SK-N-DZ (cell line): ENCODE results near the gene SLC13A3. TPM values are rescaled to one million over a fixed set of nuclear protein-coding genes. Genes with fewer than 3 reads are reported as not detected.
A peak's percentile ranks its signal among the peaks of the same experiment; 100 is the strongest.

Source experiments
- DNase-seq: peaks from one replicate; pipeline ENCODE4 v3.0.0-alpha.2; 2015; ENCODE audit warnings: low spot score
- polyA plus RNA-seq, 2 experiments: library from polyadenylated mRNA; depleted of rRNA; stranded (reverse); fragments of >200 nt; gene quantifications; 2 replicates each; pipeline ENCODE4 v1.2.3, GENCODE V29; 2014

The SLC13A3 gene, protein sequence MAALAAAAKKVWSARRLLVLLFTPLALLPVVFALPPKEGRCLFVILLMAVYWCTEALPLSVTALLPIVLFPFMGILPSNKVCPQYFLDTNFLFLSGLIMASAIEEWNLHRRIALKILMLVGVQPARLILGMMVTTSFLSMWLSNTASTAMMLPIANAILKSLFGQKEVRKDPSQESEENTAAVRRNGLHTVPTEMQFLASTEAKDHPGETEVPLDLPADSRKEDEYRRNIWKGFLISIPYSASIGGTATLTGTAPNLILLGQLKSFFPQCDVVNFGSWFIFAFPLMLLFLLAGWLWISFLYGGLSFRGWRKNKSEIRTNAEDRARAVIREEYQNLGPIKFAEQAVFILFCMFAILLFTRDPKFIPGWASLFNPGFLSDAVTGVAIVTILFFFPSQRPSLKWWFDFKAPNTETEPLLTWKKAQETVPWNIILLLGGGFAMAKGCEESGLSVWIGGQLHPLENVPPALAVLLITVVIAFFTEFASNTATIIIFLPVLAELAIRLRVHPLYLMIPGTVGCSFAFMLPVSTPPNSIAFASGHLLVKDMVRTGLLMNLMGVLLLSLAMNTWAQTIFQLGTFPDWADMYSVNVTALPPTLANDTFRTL
- polyA plus RNA-seq (2014; cell fraction: cytosol; rRNA removed): 0.03 TPM in 1 of 2 replicates, not detected in the other
- polyA plus RNA-seq (2014; cell fraction: nucleus; rRNA removed): 0.24 TPM in 1 of 2 replicates, not detected in the other

DNA sequence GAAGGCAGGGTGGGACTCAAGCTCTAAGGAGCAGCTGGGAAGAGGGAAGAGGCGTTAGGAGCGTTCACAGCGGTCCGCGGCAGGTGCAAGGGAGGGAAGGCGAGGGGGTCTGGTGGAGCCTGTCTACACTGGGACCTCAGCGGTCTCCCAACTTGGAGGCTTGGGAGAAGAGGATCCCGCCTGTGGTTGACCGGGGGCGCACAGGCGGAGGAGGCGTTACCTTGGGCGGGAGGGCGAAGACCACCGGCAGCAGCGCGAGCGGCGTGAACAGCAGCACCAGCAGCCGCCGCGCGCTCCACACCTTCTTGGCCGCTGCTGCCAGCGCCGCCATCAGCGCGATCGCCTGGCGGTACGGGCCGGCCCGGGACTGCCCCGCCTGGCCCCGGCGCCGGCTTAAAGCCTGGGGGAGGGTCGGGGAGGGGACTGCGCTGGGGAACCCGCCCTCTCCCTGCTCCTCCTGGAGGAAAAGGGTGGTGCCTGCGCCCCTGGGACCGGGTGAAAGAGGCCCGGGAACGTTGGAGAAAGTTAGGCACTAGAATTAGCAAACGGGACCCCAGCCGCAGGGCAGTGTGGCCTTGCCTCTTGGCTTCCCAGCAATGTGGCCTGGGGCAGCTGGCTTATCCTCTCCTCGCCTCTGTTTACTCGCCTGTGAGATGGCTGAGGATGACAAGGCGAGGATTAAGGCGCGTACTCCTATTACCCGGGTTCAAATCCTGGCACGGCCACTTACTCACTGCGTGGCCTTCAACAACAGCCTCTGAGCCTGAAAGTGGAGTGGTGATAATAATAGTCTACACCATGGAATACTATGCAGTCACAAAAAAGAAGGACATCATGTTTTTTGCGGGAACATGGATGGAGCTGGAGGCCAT, at the start of gene SLC13A3:
TSS of gene SLC13A3 (minus strand) at position 369 of the 872 bp plus-strand sequence. CDS start at position 331, 38 bp downstream.
- no peak for DNase-seq

DNA sequence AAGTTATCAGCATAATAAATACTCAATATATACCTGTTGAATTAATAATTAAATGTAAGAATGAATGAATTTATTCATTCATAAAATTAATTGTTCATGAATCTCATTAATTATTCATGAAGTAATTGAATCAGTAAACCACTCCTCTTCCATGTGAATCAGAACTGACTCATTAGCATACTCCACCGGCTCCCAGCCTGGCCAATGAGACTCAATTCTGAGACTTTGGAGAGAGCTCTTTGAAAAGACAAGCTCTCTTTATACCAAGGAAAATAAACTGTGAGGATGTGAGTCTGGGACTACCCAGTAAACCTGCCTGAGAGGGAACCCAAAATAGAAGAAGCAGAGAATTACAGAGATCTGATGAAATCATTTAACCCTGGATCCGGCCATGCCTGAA, 49.8 kb upstream of the SLC13A3 start:
- no peak for DNase-seq

DNA sequence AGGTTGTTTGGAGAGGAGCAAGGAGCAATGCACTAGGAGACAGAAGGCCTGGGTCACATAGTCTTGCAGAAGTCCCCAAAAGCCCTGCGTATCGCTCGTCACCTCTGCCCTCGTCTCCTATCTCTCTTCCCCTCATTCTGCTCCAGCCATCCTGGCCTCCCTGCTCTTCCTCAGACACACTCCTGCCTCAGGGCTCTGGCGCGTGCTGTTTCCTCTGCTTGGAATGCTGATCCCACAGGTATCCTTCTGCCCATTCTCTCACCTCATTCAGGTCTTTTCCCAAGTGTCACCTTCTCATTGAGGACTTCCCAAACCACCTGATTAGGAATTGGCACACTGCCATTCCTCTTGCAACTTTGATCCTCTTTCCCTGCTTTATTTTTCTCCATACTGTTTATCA, 49.2 kb upstream of the SLC13A3 start:
- no peak for DNase-seq

DNA sequence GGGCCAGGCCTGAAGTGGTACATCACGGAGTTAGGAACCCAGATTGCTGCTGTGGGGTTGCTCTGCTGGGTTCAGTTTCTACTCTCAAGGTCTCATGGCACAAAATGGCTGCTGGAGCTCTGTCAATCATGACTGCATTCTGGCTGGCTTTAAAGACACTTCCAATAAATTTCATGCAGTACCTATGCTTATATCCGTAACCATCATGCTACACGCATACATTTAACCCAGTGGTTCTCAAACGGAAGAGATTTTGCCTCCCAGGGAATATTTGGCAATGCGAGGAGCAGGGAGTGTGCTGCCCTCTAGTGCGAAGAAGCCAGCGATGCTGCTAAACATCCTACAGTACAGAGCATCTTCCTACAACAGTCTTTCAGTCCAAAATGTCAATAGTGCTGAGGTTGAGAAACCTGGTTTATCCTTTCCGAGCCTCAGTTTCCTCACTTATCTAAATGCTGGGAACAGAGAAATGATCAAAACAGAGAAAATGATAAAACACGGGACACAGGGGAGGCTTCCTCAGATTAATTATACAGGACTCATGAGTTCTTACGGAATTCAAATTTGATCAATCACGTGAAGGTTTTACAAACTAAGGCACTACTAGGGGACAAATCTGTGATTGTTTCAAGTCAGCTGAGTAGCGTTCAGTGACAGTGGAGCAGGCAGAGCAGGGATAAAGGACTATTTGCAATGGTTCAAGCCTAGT, 48.5 kb upstream of the SLC13A3 start:
- DNase-seq: no peak

DNA sequence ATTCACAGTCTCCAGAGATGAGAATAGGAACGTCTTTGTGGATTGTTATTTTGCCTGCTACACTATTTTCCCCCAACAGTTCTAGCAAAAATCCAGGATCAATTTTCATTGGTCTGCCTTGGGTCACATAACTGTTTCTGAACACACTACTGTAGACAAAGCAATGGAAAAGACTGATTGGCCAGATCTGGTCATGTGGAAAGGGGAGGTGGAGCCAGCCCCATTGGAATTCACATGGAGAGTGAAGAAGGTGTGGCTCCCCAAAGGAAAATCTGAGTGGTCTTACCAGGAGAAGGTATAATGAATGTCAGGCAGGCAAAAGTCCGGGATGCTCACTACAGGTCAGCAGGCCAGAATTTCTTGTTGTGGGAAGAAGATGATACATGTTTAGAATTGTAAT, 47.5 kb upstream of the SLC13A3 start:
- DNase-seq: no peak

DNA sequence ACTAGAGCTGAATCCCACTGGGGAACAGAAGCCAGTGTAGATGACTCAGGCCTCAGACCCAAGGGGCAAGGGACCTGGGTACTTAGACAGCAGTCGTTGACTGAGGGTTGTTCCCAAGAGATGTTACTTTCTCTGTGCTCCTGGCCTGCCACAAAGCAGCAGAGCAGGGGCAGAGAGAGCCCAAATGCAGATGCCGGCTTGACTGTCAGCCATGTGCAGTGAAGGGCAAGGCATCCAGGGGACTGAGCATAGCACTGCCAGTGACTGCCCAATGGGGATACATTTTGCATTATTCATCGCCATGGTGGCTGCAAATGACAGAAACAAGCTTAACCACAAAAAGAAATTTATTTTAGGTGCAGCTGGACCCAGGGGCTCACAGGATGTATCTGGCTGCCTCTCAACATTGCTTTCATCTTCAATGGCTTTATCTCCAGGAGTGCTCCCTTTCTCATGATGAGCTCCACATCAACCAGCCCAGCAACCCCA, 45.6 kb upstream of the SLC13A3 start:
- DNase-seq: no peak

DNA sequence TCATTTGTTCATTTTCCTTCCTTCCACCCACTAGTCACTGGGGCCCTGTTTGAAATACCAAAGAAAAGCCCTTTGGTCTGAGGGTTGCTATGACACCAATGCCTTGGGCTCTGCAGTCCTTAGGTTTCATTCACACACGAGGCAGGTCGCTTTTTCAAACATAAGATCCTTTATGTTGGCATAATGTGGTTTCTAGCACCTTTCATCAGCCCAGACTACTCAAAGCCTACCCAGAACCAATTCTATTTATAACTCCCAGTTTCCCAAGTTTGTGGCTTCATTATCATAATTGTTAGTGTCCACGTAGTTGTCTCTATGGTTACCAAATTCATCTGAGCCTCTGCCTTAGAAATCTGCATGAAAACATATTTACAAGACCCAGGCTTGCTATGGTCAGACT, 44.6 kb upstream of the SLC13A3 start:
- no peak for DNase-seq

DNA sequence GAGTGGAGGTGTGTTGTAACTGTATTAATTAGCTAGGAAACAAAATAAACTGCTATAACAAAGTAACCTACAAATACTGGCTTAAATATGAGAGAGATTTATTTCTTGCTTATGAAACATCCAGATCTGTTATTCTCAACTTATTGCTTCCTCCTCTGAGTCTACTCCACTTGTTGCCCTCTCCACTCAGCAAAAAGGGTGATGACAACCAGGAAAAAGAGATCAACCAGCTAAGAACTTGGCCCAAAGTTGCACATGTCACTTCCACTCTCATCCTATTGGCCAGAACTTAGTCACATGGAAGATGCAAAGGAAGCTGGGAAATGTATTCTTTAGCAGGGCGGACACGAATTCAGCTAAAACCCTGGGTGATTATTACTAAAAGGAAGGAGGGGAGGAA, 43.2 kb upstream of the SLC13A3 start:
- no peak for DNase-seq

DNA sequence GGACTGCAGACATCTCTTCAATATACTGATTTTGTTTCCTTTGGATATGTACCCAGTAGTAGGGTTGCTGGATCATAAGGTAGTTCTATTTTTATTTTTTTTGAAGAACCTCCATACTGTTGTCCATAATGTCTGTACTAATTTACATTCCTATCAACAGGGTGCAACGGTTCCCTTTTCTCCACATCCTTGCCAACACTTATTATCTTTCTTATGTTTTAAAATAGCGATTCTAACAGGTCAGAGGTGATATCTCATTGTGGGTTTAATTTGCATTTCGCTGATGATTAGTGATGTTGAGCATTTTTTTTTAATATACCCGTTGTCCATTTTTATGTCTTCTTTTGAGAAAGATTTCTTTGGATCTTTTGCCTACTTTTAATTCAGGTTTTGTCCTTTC, 39.9 kb upstream of the SLC13A3 start:
- no peak for DNase-seq

DNA sequence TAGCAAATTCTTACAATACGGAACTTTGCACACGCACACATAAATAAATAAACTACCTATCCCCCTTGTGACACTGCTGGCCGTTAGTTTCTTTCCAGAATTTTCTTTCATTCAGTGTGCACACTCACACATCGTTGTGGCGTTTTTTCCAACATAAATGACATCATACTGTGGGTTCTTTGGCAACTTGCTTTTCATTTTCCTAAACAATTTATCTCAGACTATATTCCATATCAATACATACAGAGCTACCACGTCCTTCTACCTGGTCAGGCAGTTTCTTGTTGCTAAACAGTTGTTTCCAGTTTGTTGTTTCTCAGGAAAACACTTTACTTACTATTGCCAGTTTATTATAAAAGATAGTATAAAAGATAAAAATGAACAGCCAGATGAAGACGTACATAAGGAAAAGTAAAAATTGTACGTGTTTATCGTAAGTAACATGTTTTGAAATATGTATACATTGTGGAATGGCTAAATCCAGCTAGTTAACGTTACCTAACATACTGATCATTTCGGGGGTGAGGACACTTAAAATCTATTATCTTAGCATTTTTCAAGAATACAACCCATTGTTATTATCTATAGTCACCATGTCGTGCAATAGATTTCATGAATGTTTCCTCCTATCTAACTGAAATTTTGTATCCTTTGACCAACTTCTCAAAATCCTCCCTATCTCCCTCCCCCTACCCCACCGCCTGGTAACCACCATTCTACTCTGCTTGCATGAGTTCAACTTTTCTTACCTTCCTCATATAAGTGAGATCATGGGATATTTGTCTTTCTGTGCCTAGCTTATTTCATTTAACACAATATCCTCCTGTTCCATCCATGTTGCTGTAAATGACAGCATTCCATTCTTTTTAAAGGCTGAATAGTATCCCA, 39.2 kb upstream of the SLC13A3 start:
- no peak for DNase-seq

DNA sequence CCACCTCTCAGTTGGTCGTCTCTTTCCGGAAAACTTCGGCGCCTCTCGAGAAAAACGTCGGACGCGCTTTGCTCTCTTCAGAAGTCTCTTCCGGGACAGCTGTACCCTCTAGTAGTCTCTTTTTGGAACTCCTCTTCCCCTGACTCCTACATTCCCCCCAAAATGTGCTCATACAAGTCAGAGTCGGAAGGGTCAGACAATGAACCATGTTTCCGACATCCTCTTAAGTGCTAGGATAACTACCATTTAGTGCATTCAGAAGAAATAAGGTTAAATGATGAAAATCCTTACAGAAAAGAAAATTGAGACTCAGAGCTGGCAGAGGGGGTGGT, 38.5 kb upstream of the SLC13A3 start:
- no peak for DNase-seq

DNA sequence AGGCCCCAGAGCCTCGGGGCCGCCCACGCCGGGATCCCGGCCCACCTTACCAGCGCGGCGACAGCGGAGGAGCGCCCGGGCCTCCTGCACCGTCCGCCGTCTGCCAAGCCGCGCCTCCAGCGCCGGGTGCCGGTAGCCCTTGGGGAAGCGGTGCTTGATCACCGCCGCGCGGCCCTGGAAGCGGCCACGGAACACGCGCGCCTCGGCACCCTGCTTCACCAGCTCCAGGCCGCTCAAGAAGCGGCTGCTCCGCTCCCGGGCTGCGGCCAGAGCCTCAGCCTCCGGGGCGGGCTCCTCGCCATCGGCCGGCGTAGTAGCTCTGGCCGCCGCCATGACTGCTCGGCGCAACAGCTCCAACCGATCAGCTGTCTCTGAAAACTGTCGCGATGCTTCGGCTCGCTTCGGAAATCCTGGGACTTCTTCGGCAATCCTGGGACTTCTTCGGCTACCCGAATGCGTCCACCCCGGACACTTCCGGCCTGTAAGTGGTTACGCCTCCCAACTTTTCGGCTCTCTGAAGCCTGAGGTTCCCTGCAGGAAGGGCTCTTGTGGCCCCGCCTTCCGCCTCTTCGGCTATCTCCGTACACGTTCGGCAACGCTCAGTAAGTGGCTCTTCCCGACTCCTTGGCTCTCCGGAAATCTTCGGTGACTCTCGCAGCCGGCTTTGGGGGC, 38.0 kb upstream of the SLC13A3 start, which contains the start of gene TP53RK:
TSS of gene TP53RK (minus strand) at position 363 of the 672 bp plus-strand sequence. CDS start at position 333, 30 bp downstream.
- peak; percentile 100 for DNase-seq

DNA sequence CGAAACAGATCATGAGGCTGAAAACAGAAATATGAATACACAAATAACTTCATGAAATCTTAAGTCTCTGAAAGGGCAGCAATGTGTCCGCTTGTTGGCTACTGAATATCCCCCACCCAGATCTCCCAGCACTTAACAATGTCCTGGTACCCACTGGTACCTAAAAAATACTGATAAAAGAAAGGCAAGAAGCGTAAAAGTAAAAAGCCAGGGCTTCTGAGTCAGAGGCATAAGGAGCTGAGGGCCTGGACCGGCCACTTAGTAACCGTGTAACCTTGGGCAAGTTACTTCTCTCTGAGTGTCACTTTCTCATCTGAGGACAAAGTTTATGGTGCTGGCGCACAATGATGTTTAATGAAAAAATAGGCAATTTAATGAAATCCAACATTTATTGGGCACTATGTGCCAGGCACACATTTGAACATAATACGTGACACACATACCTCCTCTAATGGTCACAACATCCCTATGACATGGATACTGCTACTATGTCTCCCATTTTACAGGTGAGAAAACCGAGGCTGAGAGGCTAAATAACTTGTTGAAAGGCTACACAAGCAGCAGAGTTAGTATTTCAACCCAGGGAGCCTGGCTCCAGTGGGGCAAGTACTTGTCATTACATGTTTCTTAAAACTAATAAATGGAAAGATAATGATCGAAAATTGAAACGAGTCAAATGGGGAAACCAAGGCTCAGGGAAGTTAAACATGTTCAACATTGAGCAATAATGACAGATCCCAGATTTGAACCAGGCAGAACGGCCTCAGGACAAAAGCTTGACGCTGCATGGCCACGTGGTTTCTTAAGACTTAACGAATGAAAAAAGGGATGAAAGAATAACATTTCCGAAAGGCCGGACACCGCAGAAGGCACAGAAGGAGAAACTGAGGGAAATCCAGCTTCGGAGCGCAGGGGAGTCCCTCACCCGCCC, 37.2 kb upstream of the SLC13A3 start:
- DNase-seq: peak; percentile 32

DNA sequence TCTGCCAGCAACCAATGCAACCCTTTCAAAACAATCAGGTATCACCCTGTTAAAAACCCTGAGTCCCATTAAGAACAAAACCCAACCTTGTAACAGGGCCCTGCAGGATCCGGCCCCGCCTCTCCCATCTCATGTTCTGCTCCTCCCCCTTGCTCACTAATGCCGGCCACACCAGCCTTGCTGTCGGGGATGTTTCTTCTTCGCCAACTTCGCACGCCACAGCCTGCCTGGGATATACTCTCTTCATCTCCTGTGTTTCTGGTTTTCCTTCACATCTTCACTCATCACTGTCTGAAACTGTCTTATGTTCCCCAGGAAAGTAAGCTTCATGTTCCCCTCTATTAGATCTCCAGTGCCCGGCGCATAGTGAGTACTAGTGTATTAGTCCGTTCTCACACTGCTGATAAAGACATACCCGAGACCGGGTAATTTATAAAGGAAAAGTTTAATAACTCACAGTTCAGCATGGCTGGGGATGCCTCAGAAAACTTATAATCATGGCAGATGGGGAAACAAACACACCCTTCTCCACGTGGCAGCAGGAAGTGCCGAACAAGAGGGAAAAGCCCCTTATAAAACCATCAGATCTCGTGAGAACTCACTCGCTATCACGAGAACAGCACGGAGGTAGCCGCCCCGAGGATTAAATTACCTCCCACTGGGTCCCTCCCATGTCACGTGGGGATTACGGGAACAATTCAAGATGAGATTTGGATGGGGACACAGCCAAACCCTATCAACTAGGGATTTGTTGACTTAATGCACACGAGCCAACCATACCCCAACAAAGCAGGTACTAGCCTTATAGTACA, 32.9 kb upstream of the SLC13A3 start:
- no peak for DNase-seq

DNA sequence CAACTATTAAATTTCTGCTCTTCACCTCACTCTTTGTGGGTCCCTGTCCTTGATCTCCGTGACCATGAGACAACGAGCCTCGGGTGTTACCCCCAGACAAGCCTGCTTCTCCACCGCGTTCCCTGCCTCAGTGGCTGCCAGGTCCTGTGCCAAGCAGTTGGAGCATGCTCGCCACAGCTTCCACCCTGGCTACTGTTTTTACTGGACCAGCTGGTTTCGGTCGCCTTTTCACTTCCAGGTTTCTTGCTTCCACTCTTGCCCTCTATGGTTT, 32.3 kb upstream of the SLC13A3 start:
- DNase-seq: no peak

DNA sequence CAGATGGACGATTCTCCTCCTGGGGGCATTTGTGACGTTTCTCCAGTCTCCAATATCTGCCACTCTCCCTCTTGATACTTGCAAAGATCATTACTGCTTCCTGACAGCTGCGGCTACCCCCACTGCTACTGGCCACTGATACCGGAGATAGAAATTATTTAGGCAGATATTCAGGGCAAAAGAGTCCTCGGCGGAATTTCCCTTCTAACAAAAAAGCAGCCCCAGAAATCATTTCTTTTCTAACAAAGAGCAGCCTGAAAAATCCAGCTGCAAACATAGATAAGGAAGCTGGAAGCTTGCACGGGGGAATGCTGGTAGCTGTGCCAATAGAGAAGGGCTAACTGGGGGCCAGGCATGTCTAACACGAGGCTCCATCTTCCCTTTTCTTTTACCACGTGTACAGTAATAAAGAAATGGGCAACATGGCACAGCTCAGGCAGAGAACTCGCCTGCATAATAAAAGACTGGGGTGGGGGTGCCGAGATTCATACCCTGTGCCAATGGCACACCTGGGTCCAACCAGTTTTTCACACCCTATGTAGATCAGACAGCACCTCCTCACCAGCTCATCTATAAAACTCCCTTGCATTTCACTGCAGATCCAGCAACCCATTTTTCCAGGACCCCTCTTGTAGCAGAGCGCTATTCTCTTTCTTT, 31.9 kb upstream of the SLC13A3 start:
- no peak for DNase-seq

DNA sequence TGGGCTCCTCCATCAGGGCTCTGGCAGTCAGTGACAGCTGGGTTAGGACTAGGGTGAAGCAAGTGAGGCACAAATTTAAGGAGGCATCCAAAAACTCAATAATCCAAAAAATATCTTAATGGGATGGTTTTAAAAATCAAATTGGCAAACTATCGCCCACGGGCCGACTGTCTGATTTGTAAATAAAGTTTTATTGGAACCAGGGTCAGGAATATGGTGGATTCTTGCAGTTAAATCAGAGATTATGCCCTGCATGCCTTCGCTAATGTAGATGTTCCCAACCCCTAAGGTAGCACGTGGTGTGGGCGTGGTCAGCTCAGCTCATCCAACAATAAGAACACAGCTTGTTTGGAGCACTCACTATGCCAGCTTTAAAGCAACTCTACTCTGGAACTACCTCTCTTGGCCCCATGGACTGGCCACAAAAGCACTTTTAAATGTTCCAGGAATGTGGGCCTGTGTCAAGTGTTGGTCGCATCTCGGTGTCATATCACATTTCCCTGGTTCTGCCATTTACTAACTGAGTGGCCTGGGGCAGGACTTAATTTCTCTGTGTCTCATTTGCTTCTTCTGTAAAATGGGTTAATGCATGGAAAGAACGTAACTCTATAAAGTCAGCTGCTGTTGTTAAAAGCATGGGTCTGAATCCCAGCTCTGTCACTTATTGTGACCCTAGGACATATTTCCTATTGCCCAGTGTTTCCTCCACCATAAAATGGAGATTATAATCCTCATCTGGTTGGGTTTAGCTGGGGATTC, 31.0 kb upstream of the SLC13A3 start:
- no peak for DNase-seq
